Thyroid gland (tissue), 4 donors: ENCODE data around the gene COL1A2. TPM values are rescaled to one million over a fixed set of nuclear protein-coding genes. Genes with fewer than 3 reads are reported as not detected.

Experiments
- DNase-seq, 2 donors: peaks; one replicate each; pipeline ENCODE4 v3.0.0-alpha.2; 2019
- H3K27ac ChIP-seq, 3 donors: fragments of 200-600 bp; sonication (generic); 1 replicate in 2 of 3; 2 replicates in 1 of 3; pipeline ENCODE4 v1.5.1; 2016 to 2019; ENCODE audit warnings: mild to moderate bottlenecking in 1 of 3, moderate library complexity in 1 of 3
- H3K27me3 ChIP-seq: fragments of 200-600 bp; sonication (generic); one replicate; pipeline ENCODE4 v1.5.1; 2019
- H3K36me3 ChIP-seq, 2 donors: fragments of 200-600 bp; sonication (generic); one replicate each; pipeline ENCODE4 v1.5.1; 2016 to 2019
- H3K4me1 ChIP-seq, 2 donors: fragments of 200-600 bp; sonication (generic); one replicate each; pipeline ENCODE4 v1.5.1; 2017 to 2019
- H3K4me3 ChIP-seq, 3 donors: fragments of 200-600 bp; sonication (generic); replicated peaks in 1 of 3; 1 replicate in 2 of 3; 2 replicates in 1 of 3; pipeline ENCODE4 v1.5.1; 2016; ENCODE audit warnings: mild to moderate bottlenecking in 1 of 3
- H3K9me3 ChIP-seq: fragments of 200-600 bp; sonication (generic); one replicate; pipeline ENCODE4 v1.5.1; 2017
- POLR2A ChIP-seq, 2 donors: fragments of 450-650 bp; IDR thresholded peaks; one replicate each; pipeline ENCODE4 v1.6.1; 2017; ENCODE audit warnings: antibody characterized with exemption in 2 of 2, mild to moderate bottlenecking in 2 of 2, moderate library complexity in 1 of 2
- WGBS, 2 donors: methylation state at CpG; one replicate each; pipeline ENCODE4 v1.1.5; 2017; 5-methylcytosine and 5-hydroxymethylcytosine counted together
- intact Hi-C: fragments of 100-400 bp; cut with DNase I; formaldehyde crosslinking; loops from one replicate; pipeline ENCODE4 v1.15.1; 2023
- total RNA-seq, 4 donors: library from RNA; depleted of rRNA; stranded (reverse); fragments of >200 nt; gene quantifications; one replicate each; pipeline ENCODE4 v1.2.3, GENCODE V29; 2016
- TF ChIP-seq, protein P1 (sequence below), 6 experiments: fragments of 200-600 bp in 3 of 6; fragments of 450-650 bp in 3 of 6; sonication (generic) in 3 of 6; IDR thresholded peaks; one replicate each; pipeline ENCODE4 v1.5.1; 2016 to 2019; ENCODE audit warnings: antibody characterized with exemption in 6 of 6, mild to moderate bottlenecking in 2 of 6, inconsistent platforms in 1 of 6, moderate library complexity in 1 of 6

COL1A2 gene
- total RNA-seq, 4 donors from 2014 or later: 50.4 to 143 (median 88.4) TPM

DNA sequence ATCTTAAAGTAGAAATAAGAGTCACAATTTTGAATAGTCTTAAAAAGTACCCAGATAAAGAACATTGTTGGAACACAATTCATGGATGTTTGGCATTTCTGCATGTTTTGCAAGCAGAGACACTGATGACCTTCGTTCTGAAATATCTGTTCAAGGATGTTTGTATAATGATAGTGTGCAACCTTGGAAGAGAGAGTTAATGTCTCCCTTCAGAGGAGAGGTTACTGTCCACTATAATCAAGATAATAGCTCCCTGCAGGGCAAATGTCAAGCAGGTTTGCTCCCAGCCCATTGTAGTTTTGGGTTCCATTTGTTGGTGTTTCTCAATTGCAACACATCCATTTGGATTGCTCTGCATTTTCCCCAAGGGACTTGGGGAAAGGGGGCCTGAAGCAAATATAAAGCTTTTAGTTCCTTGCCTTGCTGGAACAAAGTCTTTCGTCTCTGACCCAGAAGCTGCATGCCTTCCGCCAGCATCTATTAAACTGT is 45.2 kb downstream of the COL1A2 start:
- intact Hi-C loops: no loop called here
- no peak for TF ChIP-seq POLR2A (IDR thresholded peaks at IDR 0.05)
- TF ChIP-seq, protein P1, sequence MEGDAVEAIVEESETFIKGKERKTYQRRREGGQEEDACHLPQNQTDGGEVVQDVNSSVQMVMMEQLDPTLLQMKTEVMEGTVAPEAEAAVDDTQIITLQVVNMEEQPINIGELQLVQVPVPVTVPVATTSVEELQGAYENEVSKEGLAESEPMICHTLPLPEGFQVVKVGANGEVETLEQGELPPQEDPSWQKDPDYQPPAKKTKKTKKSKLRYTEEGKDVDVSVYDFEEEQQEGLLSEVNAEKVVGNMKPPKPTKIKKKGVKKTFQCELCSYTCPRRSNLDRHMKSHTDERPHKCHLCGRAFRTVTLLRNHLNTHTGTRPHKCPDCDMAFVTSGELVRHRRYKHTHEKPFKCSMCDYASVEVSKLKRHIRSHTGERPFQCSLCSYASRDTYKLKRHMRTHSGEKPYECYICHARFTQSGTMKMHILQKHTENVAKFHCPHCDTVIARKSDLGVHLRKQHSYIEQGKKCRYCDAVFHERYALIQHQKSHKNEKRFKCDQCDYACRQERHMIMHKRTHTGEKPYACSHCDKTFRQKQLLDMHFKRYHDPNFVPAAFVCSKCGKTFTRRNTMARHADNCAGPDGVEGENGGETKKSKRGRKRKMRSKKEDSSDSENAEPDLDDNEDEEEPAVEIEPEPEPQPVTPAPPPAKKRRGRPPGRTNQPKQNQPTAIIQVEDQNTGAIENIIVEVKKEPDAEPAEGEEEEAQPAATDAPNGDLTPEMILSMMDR (IDR thresholded peaks at IDR 0.05): no peak
- no peaks in the 10 kb centered on the region for H3K36me3 ChIP-seq
- no peak overlapping the region for H3K27ac ChIP-seq
- no peaks in the 10 kb centered on the region for H3K4me1 ChIP-seq
- no peak overlapping the region for H3K4me3 ChIP-seq
- H3K27me3 ChIP-seq: no peaks in the 10 kb centered on the region
- H3K9me3 ChIP-seq: no peaks in the 10 kb centered on the region
- 68% methylated on average over 3 of the region's 3 CpGs for WGBS, 2 donors
- no peak for DNase-seq

DNA sequence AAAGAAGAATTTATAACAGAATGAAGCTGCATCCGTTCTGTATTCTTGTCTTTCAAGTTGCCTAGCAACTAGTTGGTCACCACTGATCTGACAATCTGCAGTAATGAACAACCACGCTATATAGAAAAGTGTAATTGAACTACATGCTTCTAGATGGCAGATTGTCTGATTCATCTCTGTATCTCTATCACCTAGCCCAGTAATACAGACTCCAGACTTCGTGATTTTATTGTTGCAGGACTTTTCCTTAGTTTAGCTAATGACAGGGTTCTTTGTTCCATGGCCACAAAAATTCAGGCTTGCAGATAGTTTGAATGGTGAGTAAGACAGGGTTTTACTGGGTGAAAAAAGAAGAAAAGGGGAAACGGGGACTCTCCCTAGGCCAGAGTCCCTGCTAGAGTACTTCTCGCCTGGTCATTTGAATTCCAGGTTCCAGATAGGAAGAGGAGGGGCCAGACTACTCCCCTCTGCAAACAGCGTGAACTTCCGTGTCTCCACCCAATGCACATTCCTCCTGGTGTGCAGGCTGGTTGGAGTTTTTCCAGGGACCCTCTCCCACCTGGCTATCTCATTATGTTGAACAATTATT is 45.9 kb downstream of the COL1A2 start:
- no peak overlapping the region for H3K4me3 ChIP-seq
- no peaks in the 10 kb centered on the region for H3K9me3 ChIP-seq
- no peaks in the 10 kb centered on the region for H3K27me3 ChIP-seq
- TF ChIP-seq, protein P1 (IDR thresholded peaks at IDR 0.05): no peak
- TF ChIP-seq POLR2A (IDR thresholded peaks at IDR 0.05): no peak
- 75 to 87% methylated on average over 7 of the region's 7 CpGs for WGBS, 2 donors
- no peaks in the 10 kb centered on the region for H3K36me3 ChIP-seq
- no peak overlapping the region for H3K27ac ChIP-seq
- H3K4me1 ChIP-seq: no peaks in the 10 kb centered on the region
- no peak for DNase-seq
- intact Hi-C loops: no loop called here

DNA sequence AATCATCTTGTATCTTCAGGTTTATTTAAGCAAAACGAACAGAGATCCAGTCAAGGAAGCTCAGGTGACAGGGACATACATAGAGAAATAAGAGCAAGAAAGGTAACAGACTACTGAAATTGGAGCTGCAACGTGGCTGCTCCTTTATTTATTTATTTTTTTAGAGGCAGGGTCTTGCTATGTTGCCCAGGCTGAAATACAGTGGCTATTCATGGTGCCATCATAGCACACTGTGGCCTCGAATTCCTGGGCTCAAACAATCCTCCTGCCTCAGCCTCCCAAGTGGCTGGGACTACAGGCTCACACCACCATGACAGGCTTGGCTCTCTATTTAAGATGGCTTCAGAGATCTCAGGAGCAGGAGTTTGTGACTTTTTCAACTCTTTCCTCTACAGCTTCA is 46.4 kb downstream of the COL1A2 start:
- WGBS, 2 donors: 79 to 90% methylated on average over 3 of the region's 3 CpGs
- no peak for DNase-seq
- Histone ChIP-seq H3K4me3 (no peak overlapping the region), H3K9me3 (no peaks in the 10 kb centered on the region), H3K4me1 (no peaks in the 10 kb centered on the region), H3K27me3 (no peaks in the 10 kb centered on the region), H3K27ac (no peak overlapping the region), H3K36me3 (no peaks in the 10 kb centered on the region)
- intact Hi-C loops: no loop called here
- no peak for TF ChIP-seq POLR2A (IDR thresholded peaks at IDR 0.05)
- TF ChIP-seq, protein P1 (IDR thresholded peaks at IDR 0.05): no peak

DNA sequence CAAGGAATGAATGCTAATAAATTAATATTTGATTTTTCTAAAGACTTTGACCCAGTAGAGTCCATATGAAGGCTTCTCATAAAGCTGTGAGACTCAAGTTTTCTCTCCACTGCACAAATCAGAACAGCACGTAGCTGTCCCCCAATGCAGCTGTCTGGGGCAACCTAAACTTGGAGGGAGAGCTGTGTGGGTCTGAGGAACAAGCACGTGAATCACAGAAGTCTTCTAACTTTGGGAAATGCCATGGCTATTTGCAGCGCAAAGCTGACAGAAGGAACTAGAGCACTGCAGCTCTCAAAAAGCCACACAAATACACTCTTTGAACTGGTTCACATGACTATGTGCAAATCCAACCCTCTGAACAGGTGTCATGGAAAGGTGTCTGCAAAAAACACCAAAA is 47.9 kb downstream of the COL1A2 start:
- intact Hi-C loops: no loop called here
- DNase-seq: no peak
- TF ChIP-seq POLR2A (IDR thresholded peaks at IDR 0.05): no peak
- TF ChIP-seq, protein P1 (IDR thresholded peaks at IDR 0.05): no peak
- Histone ChIP-seq H3K27me3 (no peaks in the 10 kb centered on the region), H3K9me3 (no peaks in the 10 kb centered on the region), H3K4me1 (no peaks in the 10 kb centered on the region), H3K36me3 (no peaks in the 10 kb centered on the region), H3K27ac (no peak overlapping the region), H3K4me3 (no peak overlapping the region)
- 86% methylated on average over 3 of the region's 3 CpGs for WGBS, 2 donors

DNA sequence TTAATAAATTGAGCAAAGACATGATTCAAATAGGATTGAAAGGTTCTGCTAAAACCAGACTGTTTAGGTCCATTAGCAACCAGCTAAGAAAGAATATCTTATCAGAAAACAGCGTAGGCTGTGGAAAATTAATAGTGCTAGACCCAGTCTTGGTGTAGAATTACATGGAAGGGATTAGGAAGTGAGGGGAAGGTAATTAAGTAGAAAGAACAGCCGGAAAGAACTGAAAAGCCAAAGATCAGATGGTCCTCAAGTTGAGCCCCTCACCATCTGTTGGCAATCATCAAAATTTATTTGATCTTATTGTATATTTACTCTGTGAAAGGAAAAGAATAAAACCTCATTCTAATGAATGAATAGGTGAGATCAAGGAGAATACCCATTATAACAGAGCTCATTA is 50.1 kb downstream of the COL1A2 start:
- no peaks in the 10 kb centered on the region for H3K27me3 ChIP-seq
- H3K4me1 ChIP-seq: no peaks in the 10 kb centered on the region
- no peak for TF ChIP-seq POLR2A (IDR thresholded peaks at IDR 0.05)
- TF ChIP-seq, protein P1 (IDR thresholded peaks at IDR 0.05): no peak
- 76 to 81% methylated on average over 2 of the region's 2 CpGs for WGBS, 2 donors
- no peaks in the 10 kb centered on the region for H3K9me3 ChIP-seq
- DNase-seq: no peak
- no peak overlapping the region for H3K27ac ChIP-seq
- H3K36me3 ChIP-seq: no peaks in the 10 kb centered on the region
- intact Hi-C loops: no loop called here
- H3K4me3 ChIP-seq: no peak overlapping the region
